Mammary epithelial cell (primary cell): ENCODE measurements around the gene PVALB.

Source experiments
- EZH2 ChIP-seq: IDR thresholded peaks from 2 replicates; pipeline ENCODE4 v1.6.1; 2012; ENCODE audit warnings: low read length, inconsistent platforms, borderline replicate concordance
- TF ChIP-seq, protein P1 (sequence below), 2 donors: IDR thresholded peaks in 1 of 2; conservative IDR thresholded peaks in 1 of 2; 2 replicates each; pipeline ENCODE4 v1.5.1; 2011 to 2012; ENCODE audit warnings: inconsistent platforms in 2 of 2, low read length in 2 of 2, mild to moderate bottlenecking in 2 of 2, control low read depth in 1 of 2, low read depth in 1 of 2; ENCODE audit not compliant: insufficient read depth in 1 of 2; ENCODE audit errors: extremely low read depth in 1 of 2

DNA sequence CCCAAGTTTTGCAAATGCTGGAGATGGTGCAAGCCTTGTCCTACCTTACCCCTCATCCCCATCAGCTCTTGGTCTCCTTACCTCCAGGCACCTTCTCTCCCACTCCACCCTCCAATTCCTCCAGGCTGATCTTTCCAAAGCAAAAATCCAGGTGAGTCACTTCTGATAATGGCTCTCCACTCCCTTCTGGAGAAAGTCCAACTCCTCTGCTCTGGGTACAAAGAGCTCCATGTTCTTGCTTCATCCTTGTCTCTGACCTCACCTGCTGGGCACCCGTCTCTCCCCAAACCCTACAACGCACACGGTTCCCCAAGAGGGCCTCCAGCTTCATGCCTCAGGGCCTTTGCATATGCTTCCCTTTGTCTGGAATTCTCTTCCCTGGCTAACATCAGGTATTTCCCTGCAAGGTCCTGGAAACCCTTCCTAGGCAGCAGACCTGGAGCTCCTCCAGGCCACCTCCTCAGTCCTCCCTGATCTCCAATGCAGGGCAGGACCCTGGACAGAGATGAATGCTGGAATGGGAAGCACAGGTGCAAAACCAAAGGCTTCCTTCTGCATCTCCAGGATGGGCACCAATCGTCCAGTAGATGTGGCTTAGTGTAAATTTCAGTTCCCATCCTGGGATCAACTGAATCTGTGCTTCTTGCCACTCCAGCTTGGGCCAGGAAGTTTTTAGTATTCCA lies 63.6 kb downstream of the PVALB start:
- TF ChIP-seq, protein P1, sequence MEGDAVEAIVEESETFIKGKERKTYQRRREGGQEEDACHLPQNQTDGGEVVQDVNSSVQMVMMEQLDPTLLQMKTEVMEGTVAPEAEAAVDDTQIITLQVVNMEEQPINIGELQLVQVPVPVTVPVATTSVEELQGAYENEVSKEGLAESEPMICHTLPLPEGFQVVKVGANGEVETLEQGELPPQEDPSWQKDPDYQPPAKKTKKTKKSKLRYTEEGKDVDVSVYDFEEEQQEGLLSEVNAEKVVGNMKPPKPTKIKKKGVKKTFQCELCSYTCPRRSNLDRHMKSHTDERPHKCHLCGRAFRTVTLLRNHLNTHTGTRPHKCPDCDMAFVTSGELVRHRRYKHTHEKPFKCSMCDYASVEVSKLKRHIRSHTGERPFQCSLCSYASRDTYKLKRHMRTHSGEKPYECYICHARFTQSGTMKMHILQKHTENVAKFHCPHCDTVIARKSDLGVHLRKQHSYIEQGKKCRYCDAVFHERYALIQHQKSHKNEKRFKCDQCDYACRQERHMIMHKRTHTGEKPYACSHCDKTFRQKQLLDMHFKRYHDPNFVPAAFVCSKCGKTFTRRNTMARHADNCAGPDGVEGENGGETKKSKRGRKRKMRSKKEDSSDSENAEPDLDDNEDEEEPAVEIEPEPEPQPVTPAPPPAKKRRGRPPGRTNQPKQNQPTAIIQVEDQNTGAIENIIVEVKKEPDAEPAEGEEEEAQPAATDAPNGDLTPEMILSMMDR (conservative IDR thresholded peaks at IDR 0.05 in 1 of 2, IDR thresholded peaks at IDR 0.05 in 1 of 2; ENCODE audit: extremely low read depth in 1 of 2, insufficient read depth in 1 of 2, low read depth in 1 of 2, low read length in 2 of 2) = no peak
- TF ChIP-seq EZH2 = no peak
